Activated naive CD4-positive, alpha-beta T cell treated with anti-CD3 and anti-CD28 coated beads for 36 hours (primary cell): ENCODE measurements around the gene HOXC6. TPM values are rescaled to one million over a fixed set of nuclear protein-coding genes. Genes with fewer than 3 reads are reported as not detected.

Experiments
- CTCF ChIA-PET: fragments of 350-600 bp; sonication (Branson Sonifier 250); formaldehyde crosslinking; loops from one replicate; lab custom pipeline; 2021; ENCODE audit warnings: antibody characterized with exemption; lab: Charles Lee
- DNase-seq: peaks from one replicate; pipeline ENCODE4 v3.0.0-alpha.2; 2020
- H3K27ac Mint-ChIP-seq: one replicate; pipeline ENCODE4 v1.8.0; 2021; ENCODE audit warnings: mild to moderate bottlenecking, mixed read lengths
- H3K27me3 Mint-ChIP-seq: one replicate; pipeline ENCODE4 v1.8.0; 2021; ENCODE audit warnings: low read depth, mixed read lengths
- H3K36me3 Mint-ChIP-seq: one replicate; pipeline ENCODE4 v1.8.0; 2021; ENCODE audit warnings: low read depth, mixed read lengths
- H3K4me1 Mint-ChIP-seq: one replicate; pipeline ENCODE4 v1.8.0; 2021; ENCODE audit warnings: low read depth, mixed read lengths
- H3K4me3 Mint-ChIP-seq: one replicate; pipeline ENCODE4 v1.8.0; 2021; ENCODE audit warnings: mild to moderate bottlenecking, moderate library complexity, mixed read lengths
- H3K9me3 Mint-ChIP-seq: one replicate; pipeline ENCODE4 v1.8.0; 2021; ENCODE audit warnings: mixed read lengths
- intact Hi-C: fragments of 100-400 bp; cut with micrococcal nuclease; formaldehyde crosslinking; loops from one replicate; pipeline ENCODE4 v1.15.1; 2023
- total RNA-seq, 2 experiments: library from RNA; stranded (reverse); gene quantifications; one replicate each; pipeline ENCODE4 v1.2.3, GENCODE V29; 2021

HOXC6 gene
- total RNA-seq, 2 experiments from 2014 or later = not detected

- peaks cover 33% of the 10 kb centered on the region for H3K4me1 Mint-ChIP-seq
- H3K27me3 Mint-ChIP-seq = peaks cover 81% of the 10 kb centered on the region
- H3K36me3 Mint-ChIP-seq = no peaks in the 10 kb centered on the region
- H3K4me3 Mint-ChIP-seq = peak overlapping the region; percentile 39
- no peak overlapping the region for H3K27ac Mint-ChIP-seq
- CTCF ChIA-PET = interaction anchor here (0.7 to 1.9 kb wide), 8 partner anchors 14 to 360 kb away, joined by 3 to 10 read pairs (median 3); partner anchors contain the start of gene HOXC10
- intact Hi-C loops = loop anchor here (1.0 to 5.0 kb wide), 2 partner anchors 14 to 42 kb away; partner anchors contain the start of gene HOXC10
- H3K9me3 Mint-ChIP-seq = no peaks in the 10 kb centered on the region
- peak; percentile 41 for DNase-seq
Observed at GRCh38 chr12:53999559-54000115, 28.6 kb upstream of the HOXC6 start.

DNA sequence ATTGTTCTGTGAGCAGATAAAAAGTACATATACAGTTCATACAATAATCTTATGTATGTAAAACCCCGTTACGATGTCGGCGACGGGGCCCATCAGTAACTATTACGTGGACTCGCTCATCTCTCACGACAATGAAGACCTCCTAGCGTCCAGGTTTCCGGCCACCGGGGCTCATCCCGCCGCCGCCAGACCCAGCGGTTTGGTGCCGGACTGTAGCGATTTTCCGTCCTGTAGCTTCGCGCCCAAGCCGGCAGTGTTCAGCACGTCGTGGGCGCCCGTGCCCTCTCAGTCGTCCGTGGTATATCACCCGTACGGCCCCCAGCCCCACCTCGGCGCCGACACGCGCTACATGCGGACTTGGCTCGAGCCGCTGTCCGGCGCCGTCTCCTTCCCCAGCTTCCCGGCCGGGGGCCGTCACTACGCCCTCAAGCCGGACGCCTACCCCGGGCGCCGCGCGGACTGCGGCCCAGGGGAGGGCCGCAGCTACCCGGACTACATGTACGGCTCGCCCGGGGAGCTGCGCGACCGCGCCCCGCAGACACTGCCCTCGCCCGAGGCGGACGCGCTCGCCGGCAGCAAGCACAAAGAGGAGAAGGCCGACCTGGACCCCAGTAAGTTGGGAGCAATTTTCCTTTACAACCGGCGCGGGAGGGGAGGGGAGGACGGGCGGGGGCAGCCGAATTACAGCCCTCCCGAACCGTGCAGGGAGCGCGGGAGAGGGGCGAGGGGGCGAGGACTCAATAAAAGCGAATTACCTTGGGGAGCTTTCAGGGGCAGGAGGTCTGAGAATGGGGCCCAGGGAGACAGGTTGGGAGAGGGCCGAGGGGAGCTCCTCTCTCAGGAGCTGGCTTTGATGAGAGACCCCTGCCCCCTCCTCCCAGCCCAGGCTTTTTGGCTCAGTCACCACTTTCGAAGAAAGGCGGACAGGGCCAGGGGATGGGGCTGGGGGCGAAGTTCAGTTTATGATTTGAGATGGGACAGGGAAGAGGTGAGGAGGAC, 27.8 kb upstream of the HOXC6 start, which contains the start of gene HOXC9:
Gene HOXC9, plus strand, starts transcription at position 46 of the 999 bp plus-strand sequence. Its CDS starts 28 bp downstream, at position 74.
- Mint-ChIP-seq H3K9me3 (no peaks in the 10 kb centered on the region), H3K27ac (no peak within 1 kb of the TSS), H3K36me3 (no peaks in the 10 kb centered on the region), H3K27me3 (peaks cover 82% of the 10 kb centered on the region), H3K4me3 (peak within 1 kb of the TSS; percentile 39), H3K4me1 (peaks cover 28% of the 10 kb centered on the region)
- no peak for DNase-seq
- CTCF ChIA-PET = interaction anchor here (0.6 to 1.9 kb wide), 10 partner anchors 15 to 359 kb away, joined by 3 to 6 read pairs (median 3); partner anchors contain the start of gene HOXC10
- intact Hi-C loops = loop anchor here (1.0 kb wide), 1 partner anchor 15 kb away; the partner anchor contains the start of gene HOXC10

DNA sequence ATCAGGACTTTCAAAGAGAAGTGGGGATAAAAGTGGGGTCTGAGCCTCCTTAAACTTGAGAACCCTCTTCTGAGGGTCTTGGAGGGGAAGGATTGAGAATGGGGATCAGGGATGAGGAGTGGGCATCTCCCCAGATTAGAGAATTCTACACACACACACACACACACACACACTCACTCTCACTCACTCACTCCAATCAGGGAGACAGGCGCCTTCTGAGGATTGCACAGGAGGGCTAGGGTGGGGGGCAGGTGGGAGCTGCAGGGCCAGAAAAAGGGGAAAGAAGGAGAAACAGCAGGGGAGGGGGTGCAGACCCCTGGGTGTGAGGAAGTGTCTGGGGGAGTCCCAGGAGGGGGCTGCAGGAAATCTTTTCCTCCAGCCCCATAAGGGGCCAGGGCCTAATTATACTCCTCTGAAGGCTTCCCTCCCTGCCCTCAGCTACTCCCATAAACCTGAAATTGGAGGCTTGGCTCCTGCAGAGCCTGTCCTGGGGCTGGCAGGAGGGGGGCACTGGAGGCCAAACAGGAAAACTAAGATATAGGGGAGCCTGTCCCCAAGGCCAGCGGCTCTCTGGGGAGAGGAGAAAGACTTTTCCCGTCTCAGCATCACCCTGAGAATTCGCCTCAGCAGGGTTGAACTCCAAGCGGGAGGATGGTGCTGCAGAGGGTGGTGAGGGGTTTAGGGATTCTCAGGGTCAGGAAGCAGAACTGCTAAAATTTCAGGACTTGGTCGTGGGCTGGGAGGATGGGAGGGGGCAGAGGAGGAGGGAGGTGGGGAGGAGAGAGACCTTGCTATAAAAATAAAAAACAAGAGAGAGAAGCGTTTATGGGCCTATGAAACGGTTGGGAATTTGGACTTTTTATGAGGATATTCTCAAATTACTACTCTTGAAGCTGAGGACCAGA, 26.7 kb upstream of the HOXC6 start:
- peaks cover 26% of the 10 kb centered on the region for H3K4me1 Mint-ChIP-seq
- CTCF ChIA-PET = interaction anchor here (0.6 to 1.9 kb wide), 4 partner anchors 191 to 209 kb away, joined by 3 to 6 read pairs (median 4); no protein-coding TSS in a partner anchor
- H3K4me3 Mint-ChIP-seq = no peak overlapping the region
- H3K36me3 Mint-ChIP-seq = no peaks in the 10 kb centered on the region
- H3K9me3 Mint-ChIP-seq = no peaks in the 10 kb centered on the region
- no peak for DNase-seq
- no peak overlapping the region for H3K27ac Mint-ChIP-seq
- H3K27me3 Mint-ChIP-seq = peaks cover 88% of the 10 kb centered on the region
- intact Hi-C loops = no loop called here

GRCh38 chr12:54002278-54002914, 25.8 kb upstream of the HOXC6 start:
- no peaks in the 10 kb centered on the region for H3K9me3 Mint-ChIP-seq
- H3K36me3 Mint-ChIP-seq = no peaks in the 10 kb centered on the region
- intact Hi-C loops = no loop called here
- peaks cover 26% of the 10 kb centered on the region for H3K4me1 Mint-ChIP-seq
- H3K4me3 Mint-ChIP-seq = no peak overlapping the region
- H3K27me3 Mint-ChIP-seq = peaks cover 93% of the 10 kb centered on the region
- no peak for DNase-seq
- H3K27ac Mint-ChIP-seq = no peak overlapping the region
- CTCF ChIA-PET = interaction anchor here (1.7 to 6.8 kb wide), 2 partner anchors 16 to 205 kb away, joined by 5 to 38 read pairs; partner anchors contain the start of gene HOXC10

DNA sequence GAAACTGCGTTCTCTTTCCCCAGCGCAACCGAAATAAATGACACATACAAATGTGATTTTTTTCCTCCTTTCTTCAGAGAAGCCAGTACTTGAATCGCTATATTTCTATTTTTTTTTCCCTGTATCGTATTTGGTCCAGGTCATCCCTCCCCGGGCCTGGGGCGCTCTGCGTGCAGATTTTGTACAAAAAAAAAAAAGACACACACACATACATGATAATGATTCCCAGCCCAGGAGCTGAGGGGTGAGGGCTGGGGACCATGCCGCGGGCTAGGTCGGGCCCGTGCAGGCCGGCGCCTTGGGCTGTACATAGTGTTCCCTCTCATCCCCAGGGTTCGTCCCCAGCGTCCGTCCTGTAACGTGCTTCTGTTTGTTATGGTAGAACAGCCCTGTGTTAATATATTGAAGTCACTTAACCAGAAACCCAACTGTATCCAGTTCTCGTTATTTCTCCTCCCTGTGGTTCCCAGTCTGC, 25.3 kb upstream of the HOXC6 start:
- Mint-ChIP-seq H3K4me1 (peaks cover 23% of the 10 kb centered on the region), H3K27me3 (peaks cover 93% of the 10 kb centered on the region), H3K27ac (no peak overlapping the region), H3K36me3 (no peaks in the 10 kb centered on the region), H3K4me3 (no peak overlapping the region), H3K9me3 (no peaks in the 10 kb centered on the region)
- intact Hi-C loops = no loop called here
- DNase-seq = no peak
- CTCF ChIA-PET = interaction anchor here (1.7 to 6.8 kb wide), 3 partner anchors 16 to 204 kb away, joined by 5 to 48 read pairs (median 38); partner anchors contain the start of gene HOXC10

GRCh38 chr12:54003625-54004024, 24.6 kb upstream of the HOXC6 start:
- Mint-ChIP-seq H3K27ac (no peak overlapping the region), H3K36me3 (no peaks in the 10 kb centered on the region), H3K4me3 (no peak overlapping the region), H3K4me1 (peaks cover 20% of the 10 kb centered on the region), H3K27me3 (peaks cover 92% of the 10 kb centered on the region), H3K9me3 (no peaks in the 10 kb centered on the region)
- intact Hi-C loops = no loop called here
- CTCF ChIA-PET = interaction anchor here (1.1 to 6.8 kb wide), 7 partner anchors 13 to 203 kb away, joined by 3 to 72 read pairs (median 31); partner anchors contain the start of genes HOXC10 and SMUG1
- no peak for DNase-seq

GRCh38 chr12:54004063-54004840, 24.0 kb upstream of the HOXC6 start:
- DNase-seq = no peak
- Mint-ChIP-seq H3K4me3 (no peak overlapping the region), H3K36me3 (no peaks in the 10 kb centered on the region), H3K9me3 (no peaks in the 10 kb centered on the region), H3K27ac (no peak overlapping the region), H3K27me3 (peaks cover 89% of the 10 kb centered on the region), H3K4me1 (peaks cover 20% of the 10 kb centered on the region)
- intact Hi-C loops = no loop called here
- CTCF ChIA-PET = interaction anchor here (0.9 to 6.8 kb wide), 10 partner anchors 12 to 203 kb away, joined by 3 to 72 read pairs (median 6); partner anchors contain the start of genes HOXC10, HOXC5 and SMUG1

GRCh38 chr12:54004841-54005530, 23.3 kb upstream of the HOXC6 start:
- intact Hi-C loops = no loop called here
- peaks cover 92% of the 10 kb centered on the region for H3K27me3 Mint-ChIP-seq
- no peaks in the 10 kb centered on the region for H3K9me3 Mint-ChIP-seq
- H3K4me3 Mint-ChIP-seq = no peak overlapping the region
- no peak for DNase-seq
- peaks cover 24% of the 10 kb centered on the region for H3K4me1 Mint-ChIP-seq
- H3K27ac Mint-ChIP-seq = no peak overlapping the region
- H3K36me3 Mint-ChIP-seq = no peaks in the 10 kb centered on the region
- CTCF ChIA-PET = interaction anchor here (0.9 to 6.8 kb wide), 14 partner anchors 12 to 202 kb away, joined by 3 to 72 read pairs (median 5); partner anchors contain the start of genes HOXC10, HOXC5 and SMUG1

- intact Hi-C loops = no loop called here
- no peak for DNase-seq
- H3K27ac Mint-ChIP-seq = no peak overlapping the region
Observed at GRCh38 chr12:54005531-54005852, 22.7 kb upstream of the HOXC6 start.

More at GRCh38 chr12:54005531-54005852, 22.7 kb upstream of the HOXC6 start:
- CTCF ChIA-PET = interaction anchor here (0.6 to 6.8 kb wide), 15 partner anchors 11 to 262 kb away, joined by 3 to 72 read pairs (median 5); partner anchors contain the start of genes HOXC10, HOXC5 and SMUG1
- no peaks in the 10 kb centered on the region for H3K9me3 Mint-ChIP-seq
- H3K4me3 Mint-ChIP-seq = no peak overlapping the region
- peaks cover 92% of the 10 kb centered on the region for H3K27me3 Mint-ChIP-seq
- H3K4me1 Mint-ChIP-seq = peaks cover 24% of the 10 kb centered on the region
- H3K36me3 Mint-ChIP-seq = no peaks in the 10 kb centered on the region
